Brain pericyte (primary cell): ENCODE data around the gene ZNF398.

Experiments used
- DNase-seq: peaks from one replicate; pipeline ENCODE4 v3.0.0-alpha.2; 2012; ENCODE audit warnings: low read depth, low spot score

Gene ZNF398

DNA sequence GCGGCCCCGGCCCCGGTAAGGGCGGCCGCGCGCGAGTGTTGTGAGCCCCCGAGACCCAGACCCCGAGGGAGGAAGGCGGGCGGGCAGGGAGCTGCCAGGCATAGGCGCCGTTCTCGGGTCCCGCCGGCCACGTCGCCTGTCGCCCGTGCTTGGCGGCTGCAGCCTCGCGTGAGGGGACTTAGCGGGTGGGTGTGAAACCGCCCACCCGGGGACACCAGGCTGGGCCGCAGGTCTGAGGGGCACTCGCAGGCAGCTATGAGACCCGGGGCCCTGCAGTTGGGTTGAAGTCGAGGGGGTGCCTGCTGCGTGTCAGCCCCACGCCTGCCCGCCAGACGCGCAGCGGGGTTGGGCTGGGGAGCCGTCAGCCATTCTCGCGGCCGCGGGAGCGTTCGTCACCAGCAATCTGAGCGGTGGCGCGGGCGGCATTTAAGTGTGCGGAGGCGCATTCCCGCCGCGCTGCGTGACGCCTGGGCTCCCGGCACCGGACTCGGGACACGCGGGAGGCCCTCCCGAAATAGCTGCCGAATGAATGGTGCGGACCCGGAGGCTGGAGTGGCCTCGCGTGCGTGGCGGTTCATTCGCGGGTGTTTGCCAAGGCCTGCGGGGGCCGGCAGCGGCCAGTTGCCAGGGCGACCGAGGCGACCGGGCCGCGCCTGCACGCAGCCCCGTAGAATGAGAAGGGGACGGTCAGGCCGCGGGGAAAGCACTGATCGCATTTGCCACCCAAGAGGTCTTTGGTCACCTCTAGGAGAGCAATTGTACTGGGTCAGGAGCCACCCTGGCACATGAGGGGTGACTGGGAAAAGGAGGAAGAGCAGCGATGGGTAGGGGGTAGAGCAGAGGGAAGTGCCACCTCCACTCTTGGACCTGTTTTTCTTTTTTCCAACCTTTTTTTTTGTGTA is 750 bp downstream of the ZNF398 start:
- no peak for DNase-seq

GRCh38 chr7:149150981-149151380 is 3.7 kb downstream of the ZNF398 start:
- no peak for DNase-seq

GRCh38 chr7:149153346-149153745 is 6.1 kb downstream of the ZNF398 start:
- no peak for DNase-seq

DNA sequence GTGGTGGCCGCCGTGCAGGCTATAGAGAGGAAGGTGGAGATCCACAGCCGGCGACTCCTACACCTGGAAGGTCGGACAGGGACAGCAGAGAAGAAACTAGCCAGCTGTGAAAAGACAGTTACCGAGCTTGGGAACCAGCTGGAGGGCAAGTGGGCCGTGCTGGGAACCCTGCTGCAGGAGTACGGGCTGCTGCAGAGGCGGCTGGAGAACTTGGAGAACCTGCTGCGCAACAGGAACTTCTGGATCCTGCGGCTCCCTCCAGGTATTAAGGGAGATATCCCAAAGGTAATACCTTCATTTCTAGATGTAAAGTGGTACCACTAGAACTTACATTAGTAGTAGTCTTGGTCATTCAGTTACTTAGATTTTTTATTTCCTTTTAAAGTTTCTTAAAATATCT is 6.8 kb downstream of the ZNF398 start:
- no peak for DNase-seq

GRCh38 chr7:149156898-149157297 is 9.6 kb downstream of the ZNF398 start:
- no peak for DNase-seq

- DNase-seq: no peak
Measured at GRCh38 chr7:149161241-149161848, 14.1 kb downstream of the ZNF398 start.

- no peak for DNase-seq
Measured at GRCh38 chr7:149166142-149166541, 18.9 kb downstream of the ZNF398 start.

DNA sequence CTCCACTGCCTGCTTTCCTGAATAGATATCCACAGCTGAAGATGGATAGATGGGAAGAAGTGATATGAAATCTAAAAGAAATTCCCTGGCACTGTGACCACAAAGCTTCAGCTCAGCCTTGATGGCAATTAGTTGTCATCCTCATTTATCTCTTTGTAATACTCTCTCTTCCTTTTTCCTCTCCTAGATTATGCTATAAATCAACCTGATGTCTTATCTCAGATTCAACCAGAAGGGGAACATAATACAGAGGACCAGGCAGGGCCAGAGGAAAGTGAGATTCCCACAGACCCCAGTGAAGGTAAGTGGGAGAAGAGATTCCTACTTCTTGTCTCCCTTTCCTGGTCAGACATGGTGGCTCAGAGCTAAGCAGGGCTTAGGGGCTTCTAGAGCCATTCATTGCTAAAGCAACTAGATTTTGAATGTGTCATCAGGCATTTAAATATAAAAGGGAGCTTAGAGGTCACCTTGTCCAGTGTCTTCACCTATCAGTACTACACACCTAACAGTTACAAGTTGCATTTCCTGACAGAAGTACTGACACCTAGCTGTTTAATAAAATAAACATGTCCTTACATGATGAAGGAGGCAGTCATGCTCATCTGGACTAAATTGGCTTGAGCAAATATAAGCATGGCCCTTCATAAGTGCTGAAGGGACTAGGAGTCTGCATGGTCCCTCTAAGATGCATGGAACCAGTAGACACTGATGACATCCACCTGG is 19.5 kb downstream of the ZNF398 start:
- no peak for DNase-seq

GRCh38 chr7:149171892-149172533 is 24.8 kb downstream of the ZNF398 start:
- no peak for DNase-seq

DNA sequence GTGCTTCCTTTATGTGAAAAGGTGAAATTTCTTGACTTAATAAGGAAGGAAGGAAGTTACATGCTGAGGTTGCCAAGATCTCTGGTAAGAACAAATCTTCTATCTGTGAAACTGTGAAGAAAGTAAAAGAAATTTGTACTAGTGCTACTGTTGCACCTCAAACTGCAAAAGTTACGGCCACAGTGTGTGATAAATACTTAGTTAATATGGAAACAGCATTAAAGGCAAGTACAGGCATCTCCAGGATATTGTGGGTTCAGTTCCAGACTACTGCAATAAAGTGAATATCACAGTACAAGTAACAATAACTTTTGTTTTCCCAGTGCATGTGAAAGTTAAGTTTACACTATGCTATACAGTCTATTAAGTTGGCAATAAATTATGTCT is 25.3 kb downstream of the ZNF398 start:
- no peak for DNase-seq

GRCh38 chr7:149175150-149175549 is 27.9 kb downstream of the ZNF398 start:
- no peak for DNase-seq

DNA sequence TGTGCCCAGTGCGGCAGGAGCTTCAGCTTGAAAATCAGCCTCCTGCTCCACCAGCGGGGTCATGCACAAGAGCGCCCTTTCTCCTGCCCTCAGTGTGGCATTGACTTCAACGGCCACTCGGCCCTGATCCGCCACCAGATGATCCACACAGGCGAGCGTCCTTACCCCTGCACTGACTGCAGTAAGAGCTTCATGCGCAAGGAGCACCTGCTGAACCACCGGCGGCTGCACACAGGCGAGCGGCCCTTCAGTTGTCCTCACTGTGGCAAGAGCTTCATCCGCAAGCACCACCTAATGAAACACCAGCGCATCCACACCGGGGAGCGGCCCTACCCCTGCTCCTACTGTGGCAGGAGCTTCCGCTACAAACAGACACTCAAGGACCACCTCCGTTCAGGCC is 32.0 kb downstream of the ZNF398 start:
- DNase-seq: no peak

GRCh38 chr7:149180722-149181449 is 33.6 kb downstream of the ZNF398 start:
- DNase-seq: no peak

- DNase-seq: no peak
Measured at GRCh38 chr7:149181450-149181790, 34.2 kb downstream of the ZNF398 start.

DNA sequence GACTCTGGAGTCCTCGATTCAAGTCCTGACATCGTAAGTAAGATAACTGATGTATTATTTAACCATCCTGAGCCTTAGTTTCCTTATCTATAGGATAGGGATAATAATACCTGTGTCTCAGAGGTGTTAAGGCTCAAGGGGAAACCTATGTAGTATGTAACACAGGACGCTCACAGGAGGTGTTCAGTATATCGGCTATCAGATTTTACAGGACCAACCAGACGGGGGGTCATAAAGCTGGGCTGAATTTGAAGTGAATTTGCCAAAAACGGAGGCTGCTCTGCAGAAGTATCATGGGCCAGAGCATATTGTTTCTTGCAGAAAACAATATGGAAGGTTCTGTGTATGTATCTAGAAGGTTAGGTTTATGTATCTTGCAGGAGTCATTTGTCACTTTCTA is 37.0 kb downstream of the ZNF398 start:
- DNase-seq: no peak

DNA sequence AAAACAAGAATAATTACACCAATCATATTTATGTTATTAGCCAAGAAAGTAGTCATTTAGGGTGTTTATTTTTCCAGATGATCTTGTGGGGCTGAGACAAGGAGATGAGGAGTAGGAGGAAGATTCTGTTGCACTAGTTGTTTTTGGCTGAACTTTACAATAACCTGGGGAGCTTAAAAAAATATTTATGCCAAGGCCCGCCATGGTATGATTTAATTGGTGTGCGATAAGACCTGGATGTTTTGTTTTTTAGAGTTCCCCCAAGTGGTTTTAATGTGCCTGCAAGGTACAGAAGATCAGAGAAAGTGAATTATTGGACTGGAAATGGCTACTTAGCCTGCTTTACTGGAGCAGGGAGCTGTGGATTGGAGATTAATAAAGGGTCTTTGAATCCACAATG is 41.0 kb downstream of the ZNF398 start:
- no peak for DNase-seq

DNA sequence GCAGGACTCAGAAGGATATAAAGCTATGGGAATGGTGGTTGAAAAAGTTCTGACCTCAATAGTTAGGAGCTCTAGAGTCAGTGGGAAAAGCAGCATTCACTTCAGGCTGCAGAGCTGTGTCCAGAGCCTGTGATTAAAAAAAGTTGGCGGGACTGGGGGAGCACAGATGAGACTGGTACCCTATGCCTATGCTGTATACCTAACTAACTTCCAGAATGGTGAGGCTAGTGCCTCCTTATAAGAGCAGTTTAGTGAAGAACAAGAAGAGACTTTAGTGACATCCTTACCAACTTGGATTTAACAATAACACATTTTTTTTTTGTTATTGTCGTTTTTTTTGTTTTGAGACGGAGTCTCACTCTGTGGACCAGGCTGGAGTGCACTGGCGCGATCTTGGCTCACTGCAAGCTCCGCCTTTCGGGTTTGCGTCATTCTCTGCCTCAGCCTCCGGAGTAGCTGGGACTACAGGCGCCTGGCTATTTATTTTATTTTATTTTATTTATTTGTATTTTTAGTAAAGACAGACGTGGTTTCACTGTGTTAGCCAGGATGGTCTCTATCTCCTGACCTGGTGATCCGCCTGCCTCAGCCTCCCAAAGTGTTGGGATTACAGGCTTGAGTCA is 41.5 kb downstream of the ZNF398 start:
- no peak for DNase-seq

DNA sequence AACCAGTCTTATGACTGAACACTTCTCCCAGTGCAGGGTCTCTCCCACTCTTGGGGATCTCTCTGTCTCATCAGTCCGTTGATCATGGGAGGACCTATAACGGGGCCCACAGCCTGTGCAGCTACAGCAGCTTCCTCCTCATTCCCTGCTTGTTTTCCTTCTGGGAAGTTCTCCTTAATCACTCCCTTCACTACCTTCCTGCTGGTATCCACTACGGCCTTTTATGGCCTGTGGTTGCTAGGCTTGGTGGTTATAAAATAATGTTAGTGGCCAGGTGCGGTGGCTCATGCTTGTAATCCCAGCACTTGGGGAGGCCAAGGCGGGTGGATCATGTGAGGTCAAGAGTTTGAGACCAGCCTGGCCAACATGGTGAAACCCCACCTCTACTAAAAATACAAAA is 44.6 kb downstream of the ZNF398 start:
- no peak for DNase-seq

DNA sequence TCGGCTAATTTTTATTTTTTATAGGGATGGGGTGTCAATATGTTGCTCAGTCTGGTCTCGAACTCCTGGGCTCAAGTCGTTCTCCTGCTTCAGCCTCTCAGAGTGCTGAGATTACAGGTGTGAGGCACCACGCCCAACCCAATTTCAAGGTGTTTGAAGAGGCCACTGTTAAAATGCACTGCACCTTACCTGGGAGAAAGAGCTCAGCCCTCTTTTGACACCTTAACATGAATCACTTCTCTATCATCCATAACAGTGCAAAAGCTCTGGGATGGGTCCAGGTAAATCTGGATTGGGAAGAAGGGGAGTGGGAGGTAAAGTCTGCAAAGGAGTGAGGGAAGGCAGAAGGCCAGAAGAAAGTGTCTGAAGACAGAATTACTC is 47.5 kb downstream of the ZNF398 start:
- no peak for DNase-seq

DNA sequence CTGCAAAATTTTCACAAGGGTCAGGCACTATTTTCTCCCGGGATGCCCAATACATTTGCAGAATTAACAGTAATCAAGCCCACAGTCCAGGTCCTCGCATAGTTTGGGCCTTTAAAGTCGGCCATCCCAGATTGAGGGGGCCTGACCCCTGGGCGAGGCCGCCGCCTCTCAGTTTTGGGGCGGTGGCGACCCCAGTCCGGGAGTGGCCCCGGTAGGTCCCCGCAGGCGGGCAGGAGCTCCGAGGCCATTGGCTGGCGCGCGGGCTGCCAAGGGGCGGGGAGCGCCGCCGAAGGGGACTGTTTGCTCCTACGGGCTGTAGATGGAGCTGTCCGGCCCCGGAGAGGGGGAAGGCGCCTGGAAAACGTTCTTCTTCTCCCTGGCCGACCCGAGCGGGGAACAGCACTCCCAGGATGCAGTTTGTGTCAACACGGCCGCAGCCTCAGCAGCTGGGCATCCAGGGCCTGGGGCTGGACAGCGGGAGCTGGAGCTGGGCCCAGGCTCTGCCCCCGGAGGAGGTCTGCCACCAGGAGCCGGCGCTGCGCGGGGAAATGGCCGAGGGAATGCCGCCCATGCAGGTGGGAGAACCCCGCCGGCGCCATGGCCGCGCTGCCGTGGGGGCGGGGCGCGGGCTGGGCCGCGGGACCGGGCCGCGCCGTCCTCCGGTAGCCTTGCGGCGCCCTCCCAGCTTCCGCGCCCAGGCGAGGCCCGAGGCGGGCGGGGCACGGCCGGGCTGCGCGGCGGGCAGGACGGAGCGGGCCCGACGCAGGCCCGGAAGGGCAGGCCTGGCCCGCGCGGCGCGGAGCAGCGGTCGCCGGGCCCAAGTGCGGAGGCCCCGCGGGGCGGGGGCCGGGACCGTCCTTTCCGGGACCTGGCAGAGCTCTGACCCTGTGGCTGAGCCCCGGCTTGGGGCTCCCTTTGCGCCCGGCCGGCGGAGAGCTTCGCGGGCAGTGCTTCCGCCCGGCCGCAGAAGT is 48.2 kb downstream of the ZNF398 start, which contains the start of gene ZNF282:
TSS of gene ZNF282 (plus strand) at position 367 of the 971 bp plus-strand sequence. CDS start at position 411, 44 bp downstream.
- DNase-seq: peak; percentile 88
